Measurements from ENCODE around the gene DYNC1LI1. TPM values are rescaled to one million over a fixed set of nuclear protein-coding genes. Genes with fewer than 3 reads are reported as not detected.
A peak's percentile ranks its signal among the peaks of the same experiment; 100 is the strongest.

Gene DYNC1LI1
- total and polyA plus RNA-seq, 2 of the 4 experiments (the other 2 are of a cell fraction) = 25.2 to 30.8 TPM

- CTCF ChIA-PET = no interaction called here
- no peak for ATAC-seq (ENCODE audit: low read depth)
Measured at GRCh38 chr3:32544894-32545293, 25.8 kb downstream of the DYNC1LI1 start.

More at GRCh38 chr3:32544894-32545293, 25.8 kb downstream of the DYNC1LI1 start:
- H3K23ac ChIP-seq (ENCODE audit: low read depth, low read length) = no peak overlapping the region
- H2BK5ac ChIP-seq (ENCODE audit: low read depth, low read length, poor library complexity, severe bottlenecking) = no peak overlapping the region
- no peak overlapping the region for H3K18ac ChIP-seq (ENCODE audit: low read depth, low read length)
- H3K56ac ChIP-seq (ENCODE audit: extremely low read depth, insufficient read depth, low read length) = no peak overlapping the region
- H3K4ac ChIP-seq (ENCODE audit: low read depth, low read length) = no peak overlapping the region
- H3K27me3 ChIP-seq (ENCODE audit: control insufficient read depth, insufficient read depth, low read length) = no peaks in the 10 kb centered on the region
- no peak overlapping the region for H2AFZ ChIP-seq (replicated peaks; ENCODE audit: low read length, poor library complexity)
- no peak overlapping the region for H4K91ac ChIP-seq (ENCODE audit: insufficient read depth, low read depth, low read length)
- peaks cover 12% of the 10 kb centered on the region; the same call in 1 of the 2 replicates for H3K9me1 ChIP-seq (ENCODE audit: insufficient read depth, low read length)
- H3K9ac ChIP-seq (ENCODE audit: low read depth, low read length) = no peak overlapping the region
- no TSS peak for BruUV-seq (replicated peaks)
- no CpG with 5 or more reads among the region's 2 CpGs for WGBS, 2 experiments (ENCODE audit: extremely low coverage in 2 of 2, insufficient read length in 1 of 2)
- no peaks in the 10 kb centered on the region for H3K4me1 ChIP-seq (ENCODE audit: control insufficient read depth, insufficient read depth, low read length)
- H4K20me1 ChIP-seq (ENCODE audit: insufficient read depth, low read length) = peaks cover 6% of the 10 kb centered on the region
- H3K27ac ChIP-seq (ENCODE audit: insufficient read depth, low read length) = no peak overlapping the region
- dilution Hi-C loops (cut with HindIII; ENCODE audit: low sequenced_read_pairs, unreplicated experiment) (no loop called here), in situ Hi-C loops (cut with MboI; ENCODE audit: low sequenced_read_pairs) (no loop called here), intact Hi-C loops (cut with micrococcal nuclease) (no loop called here)
- no peak overlapping the region for H2BK20ac ChIP-seq (ENCODE audit: low read depth, low read length)
- no peak overlapping the region for H3K4me3 ChIP-seq (ENCODE audit: insufficient read depth, low read depth, low read length)
- H2AK5ac ChIP-seq (ENCODE audit: low read depth, low read length) = no peak overlapping the region
- no peak overlapping the region for H4K5ac ChIP-seq (ENCODE audit: low read depth, low read length)
- no peak overlapping the region for H3K14ac ChIP-seq (replicated peaks; ENCODE audit: low read depth, low read length)
- peaks cover 17 to 33% of the 10 kb centered on the region in 2 experiments for H3K79me1 ChIP-seq (ENCODE audit: low read depth in 1 of 2, low read length in 2 of 2)
- no peak for TF ChIP-seq USF2 (IDR thresholded peaks at IDR 0.05; ENCODE audit: low read depth, low read length)
- no peak for TF ChIP-seq MAFK (IDR thresholded peaks at IDR 0.05; ENCODE audit: low read depth, low read length)
- TF ChIP-seq RAD21 (IDR thresholded peaks at IDR 0.05; ENCODE audit: low read length) = no peak
- TF ChIP-seq CEBPB (IDR thresholded peaks at IDR 0.05; ENCODE audit: low read depth, low read length) = peak; percentile 26; the same call in 1 of the 2 replicates
- H2BK15ac ChIP-seq (ENCODE audit: low read depth, low read length) = no peak overlapping the region
- POLR2A ChIA-PET (ENCODE audit: unreplicated experiment) = no interaction called here
- no peak overlapping the region for H3K4me2 ChIP-seq (ENCODE audit: low read depth, low read length)
- no peaks in the 10 kb centered on the region for H3K9me3 ChIP-seq (ENCODE audit: control insufficient read depth, insufficient read depth, low read length)
- H2BK120ac ChIP-seq (ENCODE audit: low read depth, low read length) = no peak overlapping the region
- 0 out of 2 replicates have a peak, but pooled peaks cover 2% of the 10 kb centered on the region for H3K36me3 ChIP-seq (ENCODE audit: control insufficient read depth, insufficient read depth, low read length)
- no peak overlapping the region for H4K8ac ChIP-seq (ENCODE audit: low read depth in 2 of 2, low read length in 2 of 2)
- H2AK9ac ChIP-seq (replicated peaks; ENCODE audit: low read depth, low read length, poor library complexity) = no peak overlapping the region
- DNase-seq = no peak

All from IMR-90 (cell line).